Thoracic aorta (tissue), 2 donors: ENCODE data around the gene EPYC. TPM values are rescaled to one million over a fixed set of nuclear protein-coding genes. Genes with fewer than 3 reads are reported as not detected.

Experiments
- ATAC-seq: fragments of 150-250 bp; one replicate; pipeline ENCODE4 v1.8.0; 2017; ENCODE audit warnings: low read depth; ENCODE audit not compliant: insufficient number of reproducible peaks, low FRiP score
- DNase-seq: peaks from one replicate; pipeline ENCODE4 v3.0.0-alpha.2; 2020; ENCODE audit warnings: low spot score
- H3K27ac ChIP-seq, 2 donors: fragments of 200-600 bp; sonication (generic); 1 replicate in 1 of 2; 2 replicates in 1 of 2; pipeline ENCODE4 v1.5.1; 2016; ENCODE audit warnings: mild to moderate bottlenecking in 2 of 2, moderate library complexity in 2 of 2
- H3K27me3 ChIP-seq: fragments of 200-600 bp; sonication (generic); replicated peaks from 2 replicates; pipeline ENCODE4 v1.6.0; 2016; ENCODE audit warnings: mild to moderate bottlenecking; ENCODE audit not compliant: insufficient read depth
- H3K36me3 ChIP-seq: fragments of 200-600 bp; sonication (generic); one replicate; pipeline ENCODE4 v1.5.1; 2016
- H3K4me1 ChIP-seq, 2 donors: fragments of 200-600 bp; sonication (generic); 1 replicate in 1 of 2; 2 replicates in 1 of 2; pipeline versions ENCODE4 v1.5.1 to v1.6.0; 2016; ENCODE audit warnings: low read depth in 2 of 2, mild to moderate bottlenecking in 1 of 2; ENCODE audit not compliant: control insufficient read depth in 1 of 2
- H3K4me3 ChIP-seq: fragments of 200-600 bp; sonication (generic); 2 replicates; pipeline ENCODE4 v1.5.1; 2016; ENCODE audit warnings: mild to moderate bottlenecking
- H3K9me3 ChIP-seq: fragments of 200-600 bp; sonication (generic); 2 replicates; pipeline ENCODE4 v1.5.1; 2016
- CTCF ChIP-seq: fragments of 200-600 bp; sonication (generic); IDR thresholded peaks from one replicate; pipeline ENCODE4 v1.5.1; 2019; ENCODE audit warnings: antibody characterized with exemption
- total RNA-seq, 2 donors: library from RNA; depleted of rRNA; stranded (reverse); fragments of >200 nt; gene quantifications; one replicate each; pipeline versions ENCODE4 v1.1.0 to v1.2.3, GENCODE V29; 2016

The EPYC gene
- total RNA-seq, 2 donors from 2014 or later: not detected

GRCh38 chr12:91040096-91040755 is 35.5 kb upstream of the EPYC start:
- H3K36me3 ChIP-seq: no peaks in the 10 kb centered on the region
- no peak for ATAC-seq
- H3K9me3 ChIP-seq: no peaks in the 10 kb centered on the region
- TF ChIP-seq CTCF: no peak
- no peaks in the 10 kb centered on the region for H3K27me3 ChIP-seq
- no peak overlapping the region for H3K4me3 ChIP-seq
- no peak overlapping the region for H3K27ac ChIP-seq
- no peak for DNase-seq
- H3K4me1 ChIP-seq: no peaks in the 10 kb centered on the region

- Histone ChIP-seq H3K4me3 (no peak overlapping the region), H3K36me3 (no peaks in the 10 kb centered on the region), H3K9me3 (no peaks in the 10 kb centered on the region), H3K27ac (no peak overlapping the region), H3K4me1 (no peaks in the 10 kb centered on the region), H3K27me3 (no peaks in the 10 kb centered on the region)
- no peak for TF ChIP-seq CTCF
- ATAC-seq (no peak), DNase-seq (no peak)
Observed at GRCh38 chr12:91037276-91037675, 32.5 kb upstream of the EPYC start.

GRCh38 chr12:91033251-91033650 is 28.5 kb upstream of the EPYC start:
- no peak overlapping the region for H3K4me3 ChIP-seq
- DNase-seq (no peak), ATAC-seq (no peak)
- no peaks in the 10 kb centered on the region for H3K27me3 ChIP-seq
- no peaks in the 10 kb centered on the region for H3K36me3 ChIP-seq
- H3K9me3 ChIP-seq: no peaks in the 10 kb centered on the region
- H3K27ac ChIP-seq: no peak overlapping the region
- no peak for TF ChIP-seq CTCF
- H3K4me1 ChIP-seq: no peaks in the 10 kb centered on the region

- no peaks in the 10 kb centered on the region for H3K27me3 ChIP-seq
- H3K36me3 ChIP-seq: no peaks in the 10 kb centered on the region
- H3K9me3 ChIP-seq: no peaks in the 10 kb centered on the region
- no peak for ATAC-seq
- no peak for TF ChIP-seq CTCF
- no peak for DNase-seq
- no peaks in the 10 kb centered on the region for H3K4me1 ChIP-seq
- no peak overlapping the region for H3K4me3 ChIP-seq
- no peak overlapping the region for H3K27ac ChIP-seq
Observed at GRCh38 chr12:91023326-91024004, 18.7 kb upstream of the EPYC start.

- no peaks in the 10 kb centered on the region for H3K36me3 ChIP-seq
- H3K4me1 ChIP-seq: no peaks in the 10 kb centered on the region
- no peak for DNase-seq
- H3K27me3 ChIP-seq: no peaks in the 10 kb centered on the region
- no peaks in the 10 kb centered on the region for H3K9me3 ChIP-seq
- no peak overlapping the region for H3K27ac ChIP-seq
- H3K4me3 ChIP-seq: no peak overlapping the region
- no peak for ATAC-seq
- TF ChIP-seq CTCF: no peak
Observed at GRCh38 chr12:91021076-91021475, 16.3 kb upstream of the EPYC start.
